Measurements from ENCODE around the gene GTF3C1. TPM values are rescaled to one million over a fixed set of nuclear protein-coding genes. Genes with fewer than 3 reads are reported as not detected.

GTF3C1 gene
- total and polyA plus RNA-seq, 2 donors (not counting 1 experiment from before 2014, with no cell fraction given): 31.2 to 49.6 TPM

DNA sequence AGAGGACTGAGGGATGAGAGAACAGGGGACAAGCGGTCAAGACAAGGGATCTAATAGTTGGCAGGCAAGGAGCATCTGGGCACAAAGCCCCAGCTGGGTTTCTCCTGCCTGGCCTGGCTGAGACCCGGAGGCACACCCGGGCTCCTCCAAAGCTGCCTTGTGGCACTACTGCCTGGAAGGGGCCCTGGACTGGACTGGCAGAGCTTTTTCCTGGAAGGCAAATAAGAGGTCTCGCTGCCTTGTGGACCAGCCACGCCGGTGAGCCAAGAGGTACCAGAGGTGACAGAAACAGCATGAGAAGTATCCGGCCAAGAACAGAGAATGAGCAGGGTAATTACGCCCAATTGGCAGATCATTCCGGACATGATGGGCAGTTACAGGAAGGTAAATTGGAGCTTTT, 64.6 kb downstream of the GTF3C1 start:
- DNase-seq (no peak), ATAC-seq (ENCODE audit: low read depth) (no peak)
- H3K4me3 Mint-ChIP-seq: no peak overlapping the region
- 99% methylated on average over 9 of the region's 9 CpGs for WGBS (ENCODE audit: insufficient coverage)
- intact Hi-C loops (cut with micrococcal nuclease): no loop called here
- no peak overlapping the region for H2AFZ ChIP-seq (ENCODE audit: insufficient read depth, low read depth, low read length, poor library complexity, severe bottlenecking)
- no peak overlapping the region for H3K9ac ChIP-seq (ENCODE audit: low read length)
- H4K20me1 ChIP-seq (ENCODE audit: control insufficient read depth, insufficient read depth, low read length, poor library complexity, severe bottlenecking): no peaks in the 10 kb centered on the region
- no peak overlapping the region for H3K27ac Mint-ChIP-seq
- H3K4me1 ChIP-seq (ENCODE audit: control insufficient read depth in 2 of 2, insufficient read depth in 2 of 2, low read length in 2 of 2): no peaks in the 10 kb centered on the region
- peaks cover 4 to 87% of the 10 kb centered on the region in 2 experiments for H3K36me3 ChIP-seq (replicated peaks in 1 of 2; ENCODE audit: control extremely low read depth in 1 of 2, control insufficient read depth in 1 of 2, extremely low read depth in 1 of 2, insufficient read depth in 2 of 2, low read length in 1 of 2)
- no peaks in the 10 kb centered on the region for H3K9me3 ChIP-seq (ENCODE audit: control extremely low read depth in 1 of 3, control insufficient read depth in 2 of 3, insufficient read depth in 1 of 3, low read length in 2 of 3)
- ChIA-PET POLR2A (no interaction called here), CTCF (no interaction called here)
- no peaks in the 10 kb centered on the region for H3K9me3 Mint-ChIP-seq (ENCODE audit: insufficient read depth)
- no peak for TF ChIP-seq EZH2 (IDR thresholded peaks at IDR 0.05; ENCODE audit: borderline replicate concordance, insufficient read depth, low read depth, low read length, poor library complexity, severe bottlenecking)
- TF ChIP-seq, protein P1, sequence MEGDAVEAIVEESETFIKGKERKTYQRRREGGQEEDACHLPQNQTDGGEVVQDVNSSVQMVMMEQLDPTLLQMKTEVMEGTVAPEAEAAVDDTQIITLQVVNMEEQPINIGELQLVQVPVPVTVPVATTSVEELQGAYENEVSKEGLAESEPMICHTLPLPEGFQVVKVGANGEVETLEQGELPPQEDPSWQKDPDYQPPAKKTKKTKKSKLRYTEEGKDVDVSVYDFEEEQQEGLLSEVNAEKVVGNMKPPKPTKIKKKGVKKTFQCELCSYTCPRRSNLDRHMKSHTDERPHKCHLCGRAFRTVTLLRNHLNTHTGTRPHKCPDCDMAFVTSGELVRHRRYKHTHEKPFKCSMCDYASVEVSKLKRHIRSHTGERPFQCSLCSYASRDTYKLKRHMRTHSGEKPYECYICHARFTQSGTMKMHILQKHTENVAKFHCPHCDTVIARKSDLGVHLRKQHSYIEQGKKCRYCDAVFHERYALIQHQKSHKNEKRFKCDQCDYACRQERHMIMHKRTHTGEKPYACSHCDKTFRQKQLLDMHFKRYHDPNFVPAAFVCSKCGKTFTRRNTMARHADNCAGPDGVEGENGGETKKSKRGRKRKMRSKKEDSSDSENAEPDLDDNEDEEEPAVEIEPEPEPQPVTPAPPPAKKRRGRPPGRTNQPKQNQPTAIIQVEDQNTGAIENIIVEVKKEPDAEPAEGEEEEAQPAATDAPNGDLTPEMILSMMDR (IDR thresholded peaks at IDR 0.05): no peak
- no peaks in the 10 kb centered on the region for H3K27me3 ChIP-seq (replicated peaks in 1 of 4; ENCODE audit: control extremely low read depth in 1 of 4, control insufficient read depth in 3 of 4, insufficient read depth in 4 of 4, low read length in 3 of 4)
- H3K27me3 Mint-ChIP-seq: no peaks in the 10 kb centered on the region
- H3K4me2 ChIP-seq (replicated peaks; ENCODE audit: low read depth, low read length, poor library complexity, severe bottlenecking): no peak overlapping the region
- no peaks in the 10 kb centered on the region for H3K4me1 Mint-ChIP-seq
- H3K27ac ChIP-seq (ENCODE audit: low read length in 2 of 2): no peak overlapping the region
- H3K79me2 ChIP-seq (ENCODE audit: control insufficient read depth, insufficient read depth, low read length): no peaks in the 10 kb centered on the region
- H3K4me3 ChIP-seq (ENCODE audit: control extremely low read depth in 1 of 5, extremely low read depth in 1 of 5, insufficient read depth in 1 of 5, low read depth in 2 of 5, low read length in 4 of 5): no peak overlapping the region

DNA sequence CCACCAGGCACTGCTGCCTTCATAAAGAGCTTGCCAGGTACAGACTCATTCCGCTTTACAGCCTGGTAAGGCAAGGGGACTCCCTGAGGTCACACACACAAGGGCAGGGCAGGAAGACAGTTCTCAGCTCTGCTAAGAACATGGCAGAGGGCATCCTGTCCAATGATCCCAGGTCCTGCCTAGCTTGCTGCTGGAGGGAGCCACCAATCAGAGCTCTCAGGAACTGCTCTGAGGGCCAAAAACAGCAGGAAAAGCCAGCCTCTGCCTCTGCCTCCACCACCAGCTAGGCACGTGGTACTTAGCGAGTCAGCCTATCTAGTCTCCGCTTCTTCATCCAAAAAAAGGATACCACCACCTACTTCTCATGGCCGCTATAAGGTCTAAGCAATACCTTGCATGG, 66.1 kb downstream of the GTF3C1 start:
- no peak overlapping the region for H3K9ac ChIP-seq (ENCODE audit: low read length)
- ATAC-seq (ENCODE audit: low read depth) (no peak), DNase-seq (no peak)
- no peak overlapping the region for H3K4me2 ChIP-seq (replicated peaks; ENCODE audit: low read depth, low read length, poor library complexity, severe bottlenecking)
- no peak overlapping the region for H3K27ac ChIP-seq (ENCODE audit: low read length in 2 of 2)
- Mint-ChIP-seq H3K27me3 (no peaks in the 10 kb centered on the region), H3K27ac (no peak overlapping the region), H3K4me1 (no peaks in the 10 kb centered on the region), H3K4me3 (no peak overlapping the region), H3K9me3 (ENCODE audit: insufficient read depth) (no peaks in the 10 kb centered on the region)
- no peak overlapping the region for H3K4me3 ChIP-seq (ENCODE audit: control extremely low read depth in 1 of 5, extremely low read depth in 1 of 5, insufficient read depth in 1 of 5, low read depth in 2 of 5, low read length in 4 of 5)
- ChIA-PET CTCF (no interaction called here), POLR2A (no interaction called here)
- intact Hi-C loops (cut with micrococcal nuclease): no loop called here
- H3K9me3 ChIP-seq (ENCODE audit: control extremely low read depth in 1 of 3, control insufficient read depth in 2 of 3, insufficient read depth in 1 of 3, low read length in 2 of 3): no peaks in the 10 kb centered on the region
- H3K79me2 ChIP-seq (ENCODE audit: control insufficient read depth, insufficient read depth, low read length): no peaks in the 10 kb centered on the region
- H3K27me3 ChIP-seq (replicated peaks in 1 of 4; ENCODE audit: control extremely low read depth in 1 of 4, control insufficient read depth in 3 of 4, insufficient read depth in 4 of 4, low read length in 3 of 4): no peaks in the 10 kb centered on the region
- TF ChIP-seq EZH2 (IDR thresholded peaks at IDR 0.05; ENCODE audit: borderline replicate concordance, insufficient read depth, low read depth, low read length, poor library complexity, severe bottlenecking): no peak
- TF ChIP-seq, protein P1 (IDR thresholded peaks at IDR 0.05): no peak
- WGBS (ENCODE audit: insufficient coverage): 100% methylated on average over 5 of the region's 5 CpGs
- H3K36me3 ChIP-seq (replicated peaks in 1 of 2; ENCODE audit: control extremely low read depth in 1 of 2, control insufficient read depth in 1 of 2, extremely low read depth in 1 of 2, insufficient read depth in 2 of 2, low read length in 1 of 2): peaks cover 4 to 87% of the 10 kb centered on the region in 2 experiments
- no peak overlapping the region for H2AFZ ChIP-seq (ENCODE audit: insufficient read depth, low read depth, low read length, poor library complexity, severe bottlenecking)
- H4K20me1 ChIP-seq (ENCODE audit: control insufficient read depth, insufficient read depth, low read length, poor library complexity, severe bottlenecking): no peaks in the 10 kb centered on the region
- no peaks in the 10 kb centered on the region for H3K4me1 ChIP-seq (ENCODE audit: control insufficient read depth in 2 of 2, insufficient read depth in 2 of 2, low read length in 2 of 2)
